Ovary (tissue), 3 donors: ENCODE data around the gene ANTXR2.

ENCODE experiments used
- EP300 ChIP-seq: sonication (generic); formaldehyde crosslinking; IDR thresholded peaks from one replicate; pipeline ENCODE4 v1.6.1; 2017; ENCODE audit warnings: antibody characterized with exemption
- POLR2A ChIP-seq: fragments of 450-650 bp; IDR thresholded peaks from one replicate; pipeline ENCODE4 v1.6.1; 2017; ENCODE audit warnings: antibody characterized with exemption, mild to moderate bottlenecking, moderate library complexity
- TF ChIP-seq, protein P1 (sequence below), 3 donors: fragments of 450-650 bp in 2 of 3; fragments of 200-600 bp in 1 of 3; IDR thresholded peaks; one replicate each; pipeline versions ENCODE4 v1.5.1 to v1.8.0; 2016 to 2022; ENCODE audit warnings: antibody characterized with exemption in 3 of 3, mild to moderate bottlenecking in 1 of 3
- donor health status: DM: no; HTN: no; CAD: no.

DNA sequence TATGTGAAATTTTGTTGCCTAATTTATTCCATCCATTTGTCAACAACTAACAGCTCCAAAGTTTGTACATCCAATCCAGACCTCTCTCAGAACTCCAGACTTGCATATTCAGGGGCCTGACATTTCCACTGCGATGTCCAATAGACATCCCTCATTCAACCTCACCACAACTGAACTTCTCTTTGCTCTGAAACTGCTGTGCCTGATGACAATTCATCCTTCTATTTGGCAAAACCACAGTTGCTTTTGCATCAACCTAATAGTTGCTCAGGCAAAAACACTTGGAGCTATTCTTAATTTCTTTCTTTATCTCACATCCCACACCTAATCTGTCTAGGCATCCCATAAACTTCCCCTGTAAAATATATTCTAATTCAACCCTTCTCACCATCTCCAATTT is 56.5 kb downstream of the ANTXR2 start:
- TF ChIP-seq, protein P1, sequence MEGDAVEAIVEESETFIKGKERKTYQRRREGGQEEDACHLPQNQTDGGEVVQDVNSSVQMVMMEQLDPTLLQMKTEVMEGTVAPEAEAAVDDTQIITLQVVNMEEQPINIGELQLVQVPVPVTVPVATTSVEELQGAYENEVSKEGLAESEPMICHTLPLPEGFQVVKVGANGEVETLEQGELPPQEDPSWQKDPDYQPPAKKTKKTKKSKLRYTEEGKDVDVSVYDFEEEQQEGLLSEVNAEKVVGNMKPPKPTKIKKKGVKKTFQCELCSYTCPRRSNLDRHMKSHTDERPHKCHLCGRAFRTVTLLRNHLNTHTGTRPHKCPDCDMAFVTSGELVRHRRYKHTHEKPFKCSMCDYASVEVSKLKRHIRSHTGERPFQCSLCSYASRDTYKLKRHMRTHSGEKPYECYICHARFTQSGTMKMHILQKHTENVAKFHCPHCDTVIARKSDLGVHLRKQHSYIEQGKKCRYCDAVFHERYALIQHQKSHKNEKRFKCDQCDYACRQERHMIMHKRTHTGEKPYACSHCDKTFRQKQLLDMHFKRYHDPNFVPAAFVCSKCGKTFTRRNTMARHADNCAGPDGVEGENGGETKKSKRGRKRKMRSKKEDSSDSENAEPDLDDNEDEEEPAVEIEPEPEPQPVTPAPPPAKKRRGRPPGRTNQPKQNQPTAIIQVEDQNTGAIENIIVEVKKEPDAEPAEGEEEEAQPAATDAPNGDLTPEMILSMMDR (IDR thresholded peaks at IDR 0.05), result no peak
- TF ChIP-seq POLR2A (no peak), EP300 (no peak)
